Colon (tissue), 2 donors: Measurements from ENCODE around the gene VASN.
"Not testable (repeated sequence)": the region's sequence is repeated elsewhere in the genome, so short reads cannot be mapped to it uniquely, and the experiment has no call there.

ENCODE experiments used
- FAIRE-seq: peaks from 2 replicates; lab custom pipeline; 2012; peaks lifted over from hg19 to GRCh38; lab: Jason Lieb, UNC
- donor health status: control.
- donor health status: control.

The VASN gene

GRCh38 chr16:4337540-4338088 is 34.0 kb upstream of the VASN start:
- FAIRE-seq = no peak

DNA sequence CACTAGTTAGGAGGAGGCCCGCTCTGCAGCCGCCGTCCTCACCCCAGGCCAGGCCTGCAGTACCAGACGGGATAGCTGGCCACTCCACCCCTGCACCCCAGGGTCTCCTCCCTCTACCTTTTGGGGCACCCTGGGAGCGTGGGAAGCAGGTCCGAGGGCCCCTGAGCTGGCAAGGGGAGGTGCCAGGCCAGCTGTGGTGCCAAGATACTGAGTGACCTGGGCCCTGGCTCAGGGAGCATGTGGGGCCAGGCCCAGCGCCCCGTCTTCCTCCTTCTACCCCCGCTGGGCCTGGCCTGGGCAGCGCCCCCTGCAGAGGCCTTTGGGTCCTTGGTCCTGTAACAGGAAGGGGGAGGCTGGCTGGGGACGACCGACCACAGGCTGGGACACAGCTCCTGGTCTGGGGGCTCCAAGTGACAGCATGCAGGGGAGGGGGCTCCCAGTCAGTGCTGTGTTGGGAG is 33.5 kb upstream of the VASN start:
- no peak for FAIRE-seq

GRCh38 chr16:4338712-4339299 is 32.8 kb upstream of the VASN start:
- no peak for FAIRE-seq

DNA sequence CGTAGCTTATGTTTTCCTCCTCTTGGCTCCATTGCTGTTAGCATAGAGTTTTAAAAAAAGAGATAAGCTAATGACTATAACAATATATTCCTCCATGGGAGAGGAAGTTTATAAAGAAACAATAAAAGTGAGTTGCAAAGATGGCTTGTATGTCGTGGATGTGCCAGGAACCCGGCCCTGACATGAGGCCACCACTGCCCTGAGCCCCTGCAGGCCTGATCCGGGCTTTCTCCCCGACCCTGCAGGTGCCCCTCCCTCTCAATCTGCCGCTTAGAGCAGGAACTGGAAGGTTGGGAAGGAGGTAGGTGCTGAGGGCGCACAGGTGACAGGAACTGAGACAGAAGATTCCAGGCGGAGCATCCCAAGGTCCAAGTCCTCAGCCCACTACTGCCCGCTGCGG is 32.2 kb upstream of the VASN start:
- no peak for FAIRE-seq

- no peak for FAIRE-seq
Measured at GRCh38 chr16:4339909-4340308, 31.7 kb upstream of the VASN start.

GRCh38 chr16:4340443-4340842 is 31.2 kb upstream of the VASN start:
- no peak for FAIRE-seq

DNA sequence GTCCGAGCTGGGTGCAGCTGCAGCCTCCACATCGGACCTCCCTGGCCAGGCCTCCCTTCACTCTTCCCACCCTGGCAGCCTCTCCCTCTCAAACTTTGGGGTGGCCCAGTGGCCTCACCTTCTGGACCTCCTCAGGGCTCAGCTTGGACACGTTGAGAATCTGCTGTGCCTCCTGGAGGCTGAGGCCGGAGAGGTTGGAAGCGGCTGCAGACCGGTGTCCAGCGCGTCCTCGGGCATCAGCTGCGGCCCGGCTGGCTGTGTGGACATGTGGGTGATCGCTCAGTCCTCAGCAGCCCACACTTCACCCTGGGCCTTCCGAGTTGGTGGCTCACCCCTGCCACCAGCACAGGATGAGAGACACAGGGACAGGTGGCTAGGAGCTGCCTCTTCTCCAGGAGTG is 30.4 kb upstream of the VASN start:
- FAIRE-seq = no peak

DNA sequence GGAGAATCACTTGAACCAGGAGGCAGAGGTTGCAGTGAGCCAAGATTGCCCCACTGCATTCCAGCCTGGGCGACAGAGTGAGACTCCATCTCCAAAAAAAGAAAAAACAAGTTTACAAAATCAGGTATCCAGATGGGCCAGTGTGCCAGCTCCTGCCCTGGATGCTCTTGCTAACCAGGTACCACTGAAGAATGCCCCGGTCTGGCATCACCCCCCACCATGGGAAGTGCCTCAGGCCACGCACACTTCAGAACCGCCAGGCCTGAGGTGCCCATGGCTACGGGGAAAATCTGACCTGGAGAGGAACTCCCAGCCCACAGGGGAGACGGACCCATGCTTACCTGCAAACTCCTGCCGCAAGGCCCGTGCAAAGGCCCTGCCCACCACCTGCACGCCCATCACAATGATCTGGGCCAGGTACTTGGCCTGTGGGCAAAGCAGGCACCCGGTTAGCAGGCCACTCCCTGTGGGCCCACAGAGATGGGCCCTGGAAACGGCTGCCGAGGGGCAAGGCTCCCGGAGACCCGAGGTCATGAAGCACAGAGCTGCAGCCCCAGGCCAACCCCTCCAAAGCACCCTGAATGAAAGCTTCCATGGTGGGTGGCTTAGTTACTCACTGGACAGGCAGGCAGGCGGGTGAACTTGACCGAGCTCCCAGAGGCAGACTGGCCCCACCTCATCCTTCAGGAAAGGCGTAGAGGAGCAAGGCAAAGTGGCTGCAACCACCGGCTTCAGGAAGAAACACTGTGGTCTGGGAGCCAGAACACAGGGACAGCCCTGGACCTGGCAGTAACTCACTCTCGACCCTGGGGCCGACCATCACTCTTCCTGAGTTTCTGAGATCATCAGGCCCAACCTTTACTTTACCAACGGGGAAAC is 28.5 kb upstream of the VASN start:
- no peak for FAIRE-seq

DNA sequence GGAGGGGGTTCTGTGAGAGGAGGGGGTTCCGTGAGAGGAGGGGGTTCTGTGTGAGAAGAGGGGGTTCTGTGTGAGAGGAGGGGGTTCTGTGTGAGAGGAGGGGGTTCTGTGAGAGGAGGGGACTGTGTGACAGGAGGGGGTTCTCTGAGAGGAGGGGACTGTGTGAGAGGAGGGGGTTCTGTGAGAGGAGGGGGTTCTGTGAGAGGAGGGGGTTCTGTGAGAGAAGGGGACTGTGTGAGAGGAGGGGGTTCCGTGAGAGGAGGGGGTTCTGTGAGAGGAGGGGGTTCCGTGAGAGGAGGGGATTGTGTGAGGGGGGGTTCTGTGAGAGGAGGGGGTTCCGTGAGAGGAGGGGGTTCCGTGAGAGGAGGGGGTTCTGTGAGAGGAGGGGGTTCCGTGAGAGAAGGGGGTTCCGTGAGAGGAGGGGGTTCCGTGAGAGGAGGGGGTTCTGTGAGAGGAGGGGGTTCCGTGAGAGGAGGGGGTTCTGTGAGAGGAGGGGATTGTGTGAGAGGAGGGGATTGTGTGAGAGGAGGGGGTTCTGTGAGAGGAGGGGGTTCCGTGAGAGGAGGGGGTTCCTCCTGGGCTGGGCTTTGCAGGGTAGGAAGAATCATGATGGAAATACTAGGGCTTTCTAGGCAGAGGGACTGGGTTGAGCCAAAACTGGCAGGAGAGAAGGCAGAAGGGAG is 27.2 kb upstream of the VASN start:
- FAIRE-seq = not testable (repeated sequence)

GRCh38 chr16:4344983-4345835 is 26.4 kb upstream of the VASN start:
- FAIRE-seq = no peak

GRCh38 chr16:4345836-4346781 is 25.5 kb upstream of the VASN start:
- FAIRE-seq = no peak

DNA sequence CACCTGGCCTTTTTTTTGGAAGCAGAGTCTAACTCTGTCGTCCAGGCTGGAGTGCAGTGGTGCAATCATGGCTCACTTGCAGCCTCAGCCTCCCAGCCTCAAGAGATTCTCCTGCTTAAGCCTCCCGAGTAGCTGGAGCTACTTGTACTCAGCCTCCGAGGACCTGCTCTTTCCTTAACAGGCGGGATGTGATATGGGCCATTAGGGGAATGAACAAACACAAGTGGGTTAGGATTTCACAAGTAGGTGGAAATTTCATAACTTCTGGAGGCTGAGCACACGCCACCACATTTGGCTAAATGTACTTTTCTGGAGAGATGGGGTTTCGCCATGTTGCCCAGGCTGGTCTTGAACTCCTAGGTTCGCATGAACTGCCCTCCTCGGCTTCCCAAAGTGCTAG is 24.6 kb upstream of the VASN start:
- FAIRE-seq = no peak

GRCh38 chr16:4347765-4348509 is 23.7 kb upstream of the VASN start:
- FAIRE-seq = no peak

DNA sequence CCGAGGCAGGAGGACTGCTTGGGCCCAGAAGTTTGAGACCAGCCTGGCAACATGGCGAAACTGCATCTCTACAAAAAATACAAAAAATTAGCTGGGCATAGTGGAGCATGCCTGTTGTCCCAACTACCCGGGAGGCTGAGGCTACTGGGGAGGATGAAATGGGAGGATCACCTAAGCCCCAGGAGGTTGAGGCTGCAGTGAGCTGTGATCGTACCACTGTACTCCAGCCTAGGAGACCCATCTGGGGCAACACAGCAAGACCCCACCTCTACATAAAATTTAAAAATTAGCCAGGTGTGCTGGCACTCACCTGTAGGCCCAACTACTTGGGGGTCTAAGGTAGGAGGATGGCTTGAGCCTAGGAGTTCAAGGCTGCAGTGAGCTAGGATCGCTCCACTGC is 22.3 kb upstream of the VASN start:
- no peak for FAIRE-seq

GRCh38 chr16:4350365-4350786 is 21.3 kb upstream of the VASN start:
- no peak for FAIRE-seq

- no peak for FAIRE-seq
Measured at GRCh38 chr16:4350787-4351659, 20.6 kb upstream of the VASN start, which contains the start of gene PAM16. TSS of gene PAM16 (minus strand) at chr16:4351321. CDS start at chr16:4351234, 87 bp downstream.

GRCh38 chr16:4351880-4352279 is 19.8 kb upstream of the VASN start:
- FAIRE-seq = no peak

DNA sequence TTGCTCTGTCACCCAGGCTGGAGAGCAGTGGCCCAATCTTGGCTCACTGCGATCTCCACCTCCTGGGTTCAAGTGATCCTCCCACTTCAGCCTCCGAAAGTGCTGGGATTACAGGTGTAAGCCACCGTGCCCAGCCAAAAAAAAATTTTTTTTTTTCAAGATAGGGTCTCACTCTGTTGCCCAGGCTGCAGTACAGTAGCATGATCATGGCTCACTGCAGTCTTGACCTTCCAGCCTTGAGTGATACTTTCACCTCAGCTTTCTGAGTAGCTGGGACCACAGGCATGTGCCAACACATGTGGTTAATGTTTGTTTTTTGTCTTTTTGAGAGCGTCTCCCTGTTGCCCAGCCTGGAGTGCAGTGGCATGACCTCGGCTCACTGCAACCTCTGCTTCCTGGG is 18.8 kb upstream of the VASN start:
- FAIRE-seq = no peak

DNA sequence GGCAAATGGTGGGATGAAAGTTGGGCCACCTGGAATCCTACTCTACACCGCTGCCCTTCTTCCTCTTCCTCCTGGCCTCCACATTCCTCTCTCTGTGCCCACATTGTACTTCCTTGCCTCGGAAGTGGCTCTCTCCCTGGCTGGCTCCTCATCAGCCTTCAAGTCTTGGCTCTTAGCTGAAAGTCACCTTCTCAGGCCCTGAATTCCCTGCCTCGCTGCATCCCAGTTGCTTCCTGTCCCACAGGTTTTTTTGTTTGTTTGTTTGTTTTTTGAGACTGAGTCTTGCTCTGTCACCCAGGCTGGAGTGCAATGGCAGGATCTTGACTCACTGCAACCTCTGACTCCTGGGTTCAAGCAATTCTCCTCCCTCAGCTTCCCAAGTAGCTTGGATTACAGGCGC is 18.0 kb upstream of the VASN start:
- FAIRE-seq = no peak
